Heart left ventricle (tissue), 16 donors: ENCODE results near the gene SLC25A1. TPM values are rescaled to one million over a fixed set of nuclear protein-coding genes. Genes with fewer than 3 reads are reported as not detected.

Experiments used
- ATAC-seq, 4 donors: fragments of 200-7000 bp; cut with Tn5 transposase; one replicate each; pipeline ENCODE4 v1.9.1; 2020 to 2022; ENCODE audit warnings: moderate library complexity in 4 of 4, mild to moderate bottlenecking in 3 of 4, moderate number of reproducible peaks in 1 of 4
- DNase-seq, 5 donors: peaks; one replicate each; pipeline ENCODE4 v3.0.0-alpha.2; 2020
- H3K27ac ChIP-seq, 12 donors: fragments of 200-600 bp; sonication (generic) in 4 of 12; one replicate each; pipeline versions ENCODE4 v1.5.0 to v1.8.0; 2016 to 2022; ENCODE audit warnings: mild to moderate bottlenecking in 2 of 12
- H3K27me3 ChIP-seq, 9 donors: fragments of 200-600 bp; sonication (generic) in 2 of 9; one replicate each; pipeline versions ENCODE4 v1.5.1 to v1.8.0; 2016 to 2022; ENCODE audit warnings: mild to moderate bottlenecking in 3 of 9
- H3K36me3 ChIP-seq, 9 donors: fragments of 200-600 bp; sonication (generic) in 2 of 9; one replicate each; pipeline versions ENCODE4 v1.5.0 to v1.8.0; 2018 to 2022; ENCODE audit warnings: mild to moderate bottlenecking in 2 of 9
- H3K4me1 ChIP-seq, 12 donors: fragments of 200-600 bp; sonication (generic) in 4 of 12; one replicate each; pipeline versions ENCODE4 v1.5.0 to v1.8.0; 2016 to 2022; ENCODE audit warnings: mild to moderate bottlenecking in 3 of 12
- H3K4me3 ChIP-seq, 12 donors: fragments of 200-600 bp; sonication (generic) in 4 of 12; one replicate each; pipeline versions ENCODE4 v1.5.0 to v1.8.0; 2017 to 2022; ENCODE audit warnings: mild to moderate bottlenecking in 9 of 12, moderate library complexity in 4 of 12
- H3K9me3 ChIP-seq, 12 donors: fragments of 200-600 bp; sonication (generic) in 4 of 12; one replicate each; pipeline versions ENCODE4 v1.5.0 to v1.8.0; 2016 to 2022; ENCODE audit warnings: mild to moderate bottlenecking in 1 of 12
- CTCF ChIP-seq, 12 donors: fragments of 200-600 bp; sonication (generic) in 4 of 12; IDR thresholded peaks; one replicate each; pipeline versions ENCODE4 v1.5.0 to v1.8.0; 2018 to 2022; ENCODE audit warnings: antibody characterized with exemption in 12 of 12, mild to moderate bottlenecking in 5 of 12
- POLR2A ChIP-seq, 2 donors: fragments of 450-650 bp; IDR thresholded peaks; one replicate each; pipeline ENCODE4 v1.6.1; 2017; ENCODE audit warnings: antibody characterized with exemption in 2 of 2, mild to moderate bottlenecking in 2 of 2, moderate library complexity in 2 of 2
- WGBS, 4 donors: extraction: QIAGEN DNeasy Blood & Tissue Kit in 2 of 4; methylation state at CpG; one replicate each; pipeline versions ENCODE4 v1.1.5 to v1.1.7; 2013 to 2018; 5-methylcytosine and 5-hydroxymethylcytosine counted together
- intact Hi-C, 10 donors: fragments of 100-400 bp; cut with DNase I; formaldehyde crosslinking; loops; one replicate each; pipeline versions ENCODE4 v1.11.1 to v1.14.2; 2022
- polyA plus RNA-seq, 2 donors: library from polyadenylated mRNA; stranded (reverse); fragments of 200-250 nt; gene quantifications; one replicate each; pipeline ENCODE4 v1.2.3, GENCODE V29; 2013
- total RNA-seq, 9 donors: library from RNA; depleted of rRNA in 2 of 9; stranded (reverse); fragments of >200 nt in 2 of 9; fragmentation: NEBNext Ultra II Directional in 3 of 9; extraction: Animal tissue kit (Norgen Biotek cat#: 25700) in 3 of 9; gene quantifications; one replicate each; pipeline versions ENCODE4 v1.1.0 to v1.2.4, GENCODE V29; 2016 to 2023
- donor health status: ischemic (EF 13 %, LVEDD 7.1; RV severe dilation, severe dysfunction).
- donor health status: healthy with polysubstance abuse.
- donor health status: DM: no; HTN: yes; CAD: no.
- donor health status: DM: no; HTN: no; CAD: no.
- donor health status: ischemic (EF 25% LVEDD 6.9; RV normal size, moderate dysfunction).
- donor health status: ischemic (EF 25% LVEDD 5.7; RV mildly dilated, moderate dysfunction).
- donor health status: healthy.
- donor health status: DM: yes; HTN: yes; CAD: no.
- donor health status: ischemic (EF 35%, LVEDD 5.7; RV mildly dilated, moderate dysfunction).
- donor health status: nonischemic (EF 11% LVEDD 7.7; RV severe dilation, severe dysfunction).
- donor health status: DM: yes; HTN: yes; CAD: no.
- donor health status: PGD.
- donor health status: ischemic (EF 29% LVEDD 5.4; RV normal size, mild dysfunction).
- donor health status: nonischemic (EF 23%, LVEDD 6.1; RV moderate dilation, normal function).

Gene SLC25A1
- total and polyA plus RNA-seq, 11 donors, result 16.1 to 35.8 (median 28.4) TPM

GRCh38 chr22:19187716-19188563 lies 9.4 kb upstream of the SLC25A1 start:
- ATAC-seq, result no peak
- Histone ChIP-seq H3K4me3 (no peak overlapping the region), H3K36me3 (peaks cover 0 to 20% (median 4%) of the 10 kb centered on the region in 9 donors), H3K27me3 (no peaks in the 10 kb centered on the region), H3K27ac (no peak overlapping the region), H3K9me3 (no peaks in the 10 kb centered on the region), H3K4me1 (no peaks in the 10 kb centered on the region)
- 90 to 93% (median 92%) methylated on average over 5 to 6 of the region's 6 CpGs for WGBS, 4 donors
- no peak for DNase-seq
- intact Hi-C loops, result loop anchor here in 2 of 10 donors (10.0 kb wide), 2 partner anchors 207 to 267 kb away; no protein-coding TSS in a partner anchor
- TF ChIP-seq CTCF (IDR thresholded peaks at IDR 0.05) (no peak), POLR2A (IDR thresholded peaks at IDR 0.05) (no peak)

GRCh38 chr22:19184276-19184997 lies 5.9 kb upstream of the SLC25A1 start:
- H3K4me1 ChIP-seq, result peaks cover 0 to 4% (median under 1%) of the 10 kb centered on the region in 12 donors
- H3K9me3 ChIP-seq, result no peaks in the 10 kb centered on the region
- intact Hi-C loops, result loop anchor here in 2 of 10 donors (10.0 kb wide), 2 partner anchors 210 to 270 kb away; no protein-coding TSS in a partner anchor
- no peaks in the 10 kb centered on the region for H3K27me3 ChIP-seq
- peak overlapping the region in 1 of 12 donors; percentile 15 for H3K27ac ChIP-seq
- WGBS, 4 donors, result 89 to 91% (median 90%) methylated on average over 20 of the region's 20 CpGs
- no peak overlapping the region for H3K4me3 ChIP-seq
- H3K36me3 ChIP-seq, result peaks cover 0 to 20% (median 4%) of the 10 kb centered on the region in 9 donors
- DNase-seq (no peak), ATAC-seq (no peak)
- TF ChIP-seq POLR2A (IDR thresholded peaks at IDR 0.05) (no peak), CTCF (IDR thresholded peaks at IDR 0.05) (no peak)

- intact Hi-C loops, result loop anchor here in 2 of 10 donors (10.0 kb wide), 2 partner anchors 212 to 272 kb away; no protein-coding TSS in a partner anchor
- peaks cover 0 to 13% (median 4%) of the 10 kb centered on the region in 9 donors for H3K36me3 ChIP-seq
These were observed 4.7 kb upstream of the SLC25A1 start for GRCh38 chr22:19183216-19183615.

More at GRCh38 chr22:19183216-19183615, 4.7 kb upstream of the SLC25A1 start:
- Histone ChIP-seq H3K4me1 (peaks cover 0 to 10% (median 5%) of the 10 kb centered on the region in 12 donors), H3K27ac (no peak overlapping the region), H3K4me3 (no peak overlapping the region), H3K27me3 (no peaks in the 10 kb centered on the region), H3K9me3 (no peaks in the 10 kb centered on the region)
- ATAC-seq, result no peak
- 88 to 93% (median 91%) methylated on average over 9 of the region's 9 CpGs for WGBS, 4 donors
- no peak for DNase-seq
- TF ChIP-seq CTCF (IDR thresholded peaks at IDR 0.05) (no peak), POLR2A (IDR thresholded peaks at IDR 0.05) (no peak)
